SK-N-SH (cell line): ENCODE results near the gene TTC23L.
A peak's percentile ranks its signal among the peaks of the same experiment; 100 is the strongest.

ENCODE experiments used
- CTCF ChIP-seq: fragments of 200-600 bp; sonication (generic); IDR thresholded peaks from 2 replicates; pipeline ENCODE4 v1.6.1; 2017; ENCODE audit warnings: antibody characterized with exemption, mild to moderate bottlenecking, moderate library complexity
- POLR2AphosphoS5 ChIP-seq: IDR thresholded peaks from 2 replicates; pipeline ENCODE4 v1.6.1; 2012; ENCODE audit warnings: low read depth, low read length
- SMC3 ChIP-seq: IDR thresholded peaks from 2 replicates; pipeline ENCODE4 v1.6.1; 2012; ENCODE audit warnings: low read depth, low read length, improper control_type of control experiment
- TCF12 ChIP-seq: IDR thresholded peaks from 2 replicates; pipeline ENCODE4 v1.4.0; 2012

- peak; percentile 53; the same call in 1 of the 2 replicates for TF ChIP-seq POLR2AphosphoS5
- TF ChIP-seq TCF12, result peak; percentile 97
- no peak for TF ChIP-seq CTCF
- no peak for TF ChIP-seq SMC3
These were observed 53.0 kb downstream of the TTC23L start for GRCh38 chr5:34891981-34892380.
